Right atrium auricular region (tissue), 2 donors: ENCODE data around the gene PRR14. TPM values are rescaled to one million over a fixed set of nuclear protein-coding genes. Genes with fewer than 3 reads are reported as not detected.
"Not testable (repeated sequence)": the region's sequence is repeated elsewhere in the genome, so short reads cannot be mapped to it uniquely, and the experiment has no call there.

Experiments used
- DNase-seq: peaks from one replicate; pipeline ENCODE4 v3.0.0-alpha.2; 2019; ENCODE audit warnings: low spot score
- H3K27ac ChIP-seq, 2 donors: fragments of 200-600 bp; sonication (generic); 1 replicate in 1 of 2; 2 replicates in 1 of 2; pipeline ENCODE4 v1.5.1; 2016 to 2019
- H3K27me3 ChIP-seq, 2 donors: fragments of 200-600 bp; sonication (generic); one replicate each; pipeline versions ENCODE4 v1.5.1 to v1.6.0; 2017 to 2019
- H3K36me3 ChIP-seq: fragments of 200-600 bp; sonication (generic); one replicate; pipeline ENCODE4 v1.5.1; 2016
- H3K4me1 ChIP-seq, 2 donors: fragments of 200-600 bp; sonication (generic); one replicate each; pipeline versions ENCODE4 v1.5.1 to v1.6.0; 2017 to 2019
- H3K4me3 ChIP-seq, 2 donors: fragments of 200-600 bp; sonication (generic); 1 replicate in 1 of 2; 2 replicates in 1 of 2; pipeline ENCODE4 v1.5.1; 2017 to 2019; ENCODE audit warnings: mild to moderate bottlenecking in 1 of 2, moderate library complexity in 1 of 2
- H3K9me3 ChIP-seq, 2 donors: fragments of 200-600 bp; sonication (generic); one replicate each; pipeline ENCODE4 v1.5.1; 2019
- total RNA-seq, 2 donors: library from RNA; depleted of rRNA; stranded (reverse); fragments of >200 nt; gene quantifications; one replicate each; pipeline ENCODE4 v1.1.0, GENCODE V29; 2016
- TF ChIP-seq, protein P1 (sequence below), 2 donors: fragments of 200-600 bp; sonication (generic); IDR thresholded peaks; one replicate each; pipeline ENCODE4 v1.5.1; 2019; ENCODE audit warnings: antibody characterized with exemption in 2 of 2

The PRR14 gene
- total RNA-seq, 2 donors from 2014 or later: 12.3 to 17.3 TPM

- H3K36me3 ChIP-seq: no peaks in the 10 kb centered on the region
- peaks cover 0 to 15% of the 10 kb centered on the region in 2 donors for H3K4me1 ChIP-seq
- no peak overlapping the region for H3K4me3 ChIP-seq
- TF ChIP-seq, protein P1, sequence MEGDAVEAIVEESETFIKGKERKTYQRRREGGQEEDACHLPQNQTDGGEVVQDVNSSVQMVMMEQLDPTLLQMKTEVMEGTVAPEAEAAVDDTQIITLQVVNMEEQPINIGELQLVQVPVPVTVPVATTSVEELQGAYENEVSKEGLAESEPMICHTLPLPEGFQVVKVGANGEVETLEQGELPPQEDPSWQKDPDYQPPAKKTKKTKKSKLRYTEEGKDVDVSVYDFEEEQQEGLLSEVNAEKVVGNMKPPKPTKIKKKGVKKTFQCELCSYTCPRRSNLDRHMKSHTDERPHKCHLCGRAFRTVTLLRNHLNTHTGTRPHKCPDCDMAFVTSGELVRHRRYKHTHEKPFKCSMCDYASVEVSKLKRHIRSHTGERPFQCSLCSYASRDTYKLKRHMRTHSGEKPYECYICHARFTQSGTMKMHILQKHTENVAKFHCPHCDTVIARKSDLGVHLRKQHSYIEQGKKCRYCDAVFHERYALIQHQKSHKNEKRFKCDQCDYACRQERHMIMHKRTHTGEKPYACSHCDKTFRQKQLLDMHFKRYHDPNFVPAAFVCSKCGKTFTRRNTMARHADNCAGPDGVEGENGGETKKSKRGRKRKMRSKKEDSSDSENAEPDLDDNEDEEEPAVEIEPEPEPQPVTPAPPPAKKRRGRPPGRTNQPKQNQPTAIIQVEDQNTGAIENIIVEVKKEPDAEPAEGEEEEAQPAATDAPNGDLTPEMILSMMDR (IDR thresholded peaks at IDR 0.05): no peak
- DNase-seq: no peak
- no peaks in the 10 kb centered on the region for H3K27me3 ChIP-seq
- no peaks in the 10 kb centered on the region for H3K9me3 ChIP-seq
- no peak overlapping the region for H3K27ac ChIP-seq
Observed at GRCh38 chr16:30694926-30695693, 44.4 kb downstream of the PRR14 start.

DNA sequence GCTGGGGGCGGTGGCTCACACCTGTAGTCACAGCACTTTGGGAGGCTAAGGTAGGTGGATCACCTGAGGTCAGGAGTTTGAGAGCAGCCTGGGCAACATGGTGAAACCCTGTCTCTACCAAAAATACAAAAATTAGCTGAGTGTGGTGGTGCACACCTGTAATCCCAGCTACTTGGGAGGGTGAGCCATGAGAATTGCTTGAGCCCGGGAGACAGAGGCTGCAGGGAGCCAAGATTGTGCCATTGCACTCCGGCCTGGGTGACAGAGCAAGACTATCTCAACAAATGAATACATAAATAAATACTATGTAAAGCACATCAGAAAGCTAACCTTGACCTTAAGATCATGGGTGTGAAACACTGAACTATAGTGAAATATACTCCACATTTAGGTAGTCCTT is 45.9 kb downstream of the PRR14 start:
- H3K27ac ChIP-seq, H3K27me3 ChIP-seq, H3K4me3 ChIP-seq, H3K9me3 ChIP-seq, DNase-seq: not testable (repeated sequence)
- H3K36me3 ChIP-seq: peaks cover 14% of the 10 kb centered on the region
- peaks cover 0 to 27% of the 10 kb centered on the region in 2 donors for H3K4me1 ChIP-seq

- peak overlapping the region; percentile 98 to 99 for H3K4me3 ChIP-seq
- TF ChIP-seq, protein P1 (IDR thresholded peaks at IDR 0.05): no peak
- peaks cover 0 to 27% of the 10 kb centered on the region in 2 donors for H3K4me1 ChIP-seq
- no peaks in the 10 kb centered on the region for H3K27me3 ChIP-seq
- H3K9me3 ChIP-seq: no peaks in the 10 kb centered on the region
- H3K36me3 ChIP-seq: peaks cover 21% of the 10 kb centered on the region
- no peak for DNase-seq
- peak overlapping the region; percentile 100 for H3K27ac ChIP-seq
Observed at GRCh38 chr16:30697264-30698138, 46.7 kb downstream of the PRR14 start.

DNA sequence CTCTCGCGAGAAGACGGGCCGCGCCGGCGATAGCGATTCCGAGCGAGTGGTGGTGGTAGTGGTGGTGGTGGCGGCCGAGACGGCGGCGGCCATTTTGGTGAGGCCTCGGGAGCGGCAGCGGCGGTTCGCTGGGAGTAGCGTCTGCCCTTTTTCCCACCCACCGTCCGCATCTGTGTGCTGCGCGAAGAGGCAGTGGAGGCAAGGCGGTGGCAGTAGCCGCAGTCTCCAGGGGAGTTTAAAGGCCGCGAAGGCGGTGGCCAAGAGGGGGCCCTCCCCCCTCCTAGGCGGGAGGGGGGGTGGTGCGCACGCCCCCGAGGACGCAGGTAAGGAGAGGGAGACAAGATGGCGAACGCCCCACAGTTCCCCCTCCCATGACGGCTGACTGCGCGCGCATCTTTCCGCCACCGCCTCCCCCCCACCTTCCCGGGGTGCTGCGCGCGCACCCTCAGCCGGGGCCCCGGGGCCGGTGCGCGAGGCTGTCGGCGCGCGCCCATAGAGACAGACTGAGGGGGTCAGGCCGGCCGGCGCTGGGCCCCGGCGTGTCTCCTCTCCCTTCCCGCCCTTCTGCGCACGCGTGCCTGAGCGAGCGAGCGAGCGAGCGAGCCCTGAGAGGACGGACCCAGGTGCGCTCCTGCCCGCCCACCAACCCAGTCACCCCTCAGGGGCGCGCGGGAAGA is 47.5 kb downstream of the PRR14 start:
- DNase-seq: peak; percentile 99
- H3K27ac ChIP-seq: peak overlapping the region; percentile 100
- peaks cover 0 to 27% of the 10 kb centered on the region in 2 donors for H3K4me1 ChIP-seq
- no peaks in the 10 kb centered on the region for H3K9me3 ChIP-seq
- no peaks in the 10 kb centered on the region for H3K27me3 ChIP-seq
- peaks cover 28% of the 10 kb centered on the region for H3K36me3 ChIP-seq
- peak overlapping the region; percentile 98 to 99 for H3K4me3 ChIP-seq
- TF ChIP-seq, protein P1 (IDR thresholded peaks at IDR 0.05): no peak

- H3K4me3 ChIP-seq: peak within 1 kb of the TSS; percentile 98 to 99
- no peaks in the 10 kb centered on the region for H3K27me3 ChIP-seq
- no peaks in the 10 kb centered on the region for H3K9me3 ChIP-seq
- peaks cover 0 to 27% of the 10 kb centered on the region in 2 donors for H3K4me1 ChIP-seq
- peak within 1 kb of the TSS; percentile 100 for H3K27ac ChIP-seq
- peak; percentile 86 for DNase-seq
- peaks cover 36% of the 10 kb centered on the region for H3K36me3 ChIP-seq
- TF ChIP-seq, protein P1 (IDR thresholded peaks at IDR 0.05): no peak
Observed at GRCh38 chr16:30698816-30699614, 48.3 kb downstream of the PRR14 start, which contains the start of gene SRCAP. TSS of gene SRCAP (plus strand) at chr16:30699171. CDS start at chr16:30700825, 1,654 bp downstream.
